Endodermal cell (in vitro differentiated cells): Measurements from ENCODE around the gene KLK4. TPM values are rescaled to one million over a fixed set of nuclear protein-coding genes. Genes with fewer than 3 reads are reported as not detected.
A peak's percentile ranks its signal among the peaks of the same experiment; 100 is the strongest.

ENCODE experiments used
- DNase-seq: peaks from one replicate; pipeline ENCODE4 v3.0.0-alpha.2; 2017
- H3K27ac ChIP-seq: 2 replicates; pipeline ENCODE4 v1.5.1; 2013; ENCODE audit warnings: mild to moderate bottlenecking, low read depth, low read length, moderate library complexity
- H3K27me3 ChIP-seq: 2 replicates; pipeline ENCODE4 v1.6.1; 2013; ENCODE audit warnings: mild to moderate bottlenecking, low read length, moderate library complexity; ENCODE audit not compliant: insufficient read depth, control insufficient read depth, poor library complexity, severe bottlenecking
- H3K36me3 ChIP-seq: 2 replicates; pipeline ENCODE4 v1.7.0; 2013; ENCODE audit warnings: mild to moderate bottlenecking, low read length, moderate library complexity; ENCODE audit not compliant: control insufficient read depth, insufficient read depth
- H3K4me1 ChIP-seq: one replicate; pipeline ENCODE4 v1.7.0; 2013; ENCODE audit warnings: low read length; ENCODE audit not compliant: control insufficient read depth, insufficient read depth
- H3K4me3 ChIP-seq: 2 replicates; pipeline ENCODE4 v1.5.1; 2013; ENCODE audit warnings: mild to moderate bottlenecking, low read length, moderate library complexity
- H3K9ac ChIP-seq: 2 replicates; pipeline ENCODE4 v1.6.1; 2013; ENCODE audit warnings: mild to moderate bottlenecking, low read length, moderate library complexity; ENCODE audit not compliant: poor library complexity, severe bottlenecking; ENCODE audit errors: extremely low read depth
- H3K9me3 ChIP-seq: 2 replicates; pipeline ENCODE4 v1.6.1; 2013; ENCODE audit warnings: mild to moderate bottlenecking, low read length, moderate library complexity; ENCODE audit not compliant: control insufficient read depth
- H3K27ac Mint-ChIP-seq: 2 replicates; pipeline ENCODE4 v1.8.0; 2020; ENCODE audit warnings: mixed read lengths
- H3K27me3 Mint-ChIP-seq: 2 replicates; pipeline ENCODE4 v1.8.0; 2021; ENCODE audit warnings: mild to moderate bottlenecking, mixed read lengths; ENCODE audit not compliant: insufficient read depth
- H3K36me3 Mint-ChIP-seq: 2 replicates; pipeline ENCODE4 v1.8.0; 2020; ENCODE audit warnings: low read depth, mixed read lengths
- H3K4me1 Mint-ChIP-seq: 2 replicates; pipeline ENCODE4 v1.8.0; 2020; ENCODE audit warnings: mixed read lengths
- H3K4me3 Mint-ChIP-seq: 2 replicates; pipeline ENCODE4 v1.8.0; 2020; ENCODE audit warnings: mild to moderate bottlenecking, moderate library complexity, mixed read lengths
- H3K9me3 Mint-ChIP-seq: 2 replicates; pipeline ENCODE4 v1.8.0; 2020; ENCODE audit warnings: mild to moderate bottlenecking, mixed read lengths
- WGBS, 2 experiments: methylation state at CpG; one replicate each; pipeline versions ENCODE4 v1.1.5 to v1.1.7; 2013; ENCODE audit warnings: missing lambda C conversion rate in 2 of 2, mixed read lengths in 1 of 2; ENCODE audit not compliant: insufficient coverage in 1 of 2, insufficient read length in 1 of 2; 5-methylcytosine and 5-hydroxymethylcytosine counted together
- total RNA-seq, 2 donors: library from RNA; stranded (reverse); fragmentation: NEBNext Ultra II Directional in 1 of 2; extraction: Animal tissue kit (Norgen Biotek cat#: 25700) in 1 of 2; gene quantifications; 2 replicates in 1 of 2; 3 replicates in 1 of 2; pipeline ENCODE4 v1.2.1, GENCODE V29; 2021
- TF ChIP-seq, protein P1 (sequence below): fragments of 200-600 bp; sonication (generic); conservative IDR thresholded peaks from 2 replicates; pipeline ENCODE4 v1.5.0; 2021; ENCODE audit warnings: antibody characterized with exemption, mild to moderate bottlenecking

Gene KLK4
- total RNA-seq, 2 donors from 2014 or later = not detected

DNA sequence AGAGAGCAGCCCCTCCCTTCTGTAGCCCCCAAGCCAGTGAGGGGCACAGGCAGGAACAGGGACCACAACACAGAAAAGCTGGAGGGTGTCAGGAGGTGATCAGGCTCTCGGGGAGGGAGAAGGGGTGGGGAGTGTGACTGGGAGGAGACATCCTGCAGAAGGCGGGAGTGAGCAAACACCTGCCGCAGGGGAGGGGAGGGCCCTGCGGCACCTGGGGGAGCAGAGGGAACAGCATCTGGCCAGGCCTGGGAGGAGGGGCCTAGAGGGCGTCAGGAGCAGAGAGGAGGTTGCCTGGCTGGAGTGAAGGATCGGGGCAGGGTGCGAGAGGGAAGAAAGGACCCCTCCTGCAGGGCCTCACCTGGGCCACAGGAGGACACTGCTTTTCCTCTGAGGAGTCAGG is 52.3 kb downstream of the KLK4 start:
- peak; percentile 80 for DNase-seq

DNA sequence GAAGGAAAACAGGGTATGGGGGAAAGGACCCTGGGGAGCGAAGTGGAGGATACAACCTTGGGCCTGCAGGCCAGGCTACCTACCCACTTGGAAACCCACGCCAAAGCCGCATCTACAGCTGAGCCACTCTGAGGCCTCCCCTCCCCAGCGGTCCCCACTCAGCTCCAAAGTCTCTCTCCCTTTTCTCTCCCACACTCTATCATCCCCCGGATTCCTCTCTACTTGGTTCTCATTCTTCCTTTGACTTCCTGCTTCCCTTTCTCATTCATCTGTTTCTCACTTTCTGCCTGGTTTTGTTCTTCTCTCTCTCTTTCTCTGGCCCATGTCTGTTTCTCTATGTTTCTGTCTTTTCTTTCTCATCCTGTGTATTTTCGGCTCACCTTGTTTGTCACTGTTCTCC is 53.8 kb downstream of the KLK4 start:
- no peak overlapping the region for H3K27ac ChIP-seq
- no peak overlapping the region for H3K9ac ChIP-seq
- Mint-ChIP-seq H3K4me1 (no peaks in the 10 kb centered on the region), H3K27me3 (peaks cover 75% of the 10 kb centered on the region), H3K27ac (no peak overlapping the region), H3K9me3 (no peaks in the 10 kb centered on the region), H3K36me3 (no peaks in the 10 kb centered on the region), H3K4me3 (no peak overlapping the region)
- H3K36me3 ChIP-seq = no peaks in the 10 kb centered on the region
- H3K4me1 ChIP-seq = no peaks in the 10 kb centered on the region
- WGBS, 2 experiments = 80 to 88% methylated on average over 5 to 6 of the region's 6 CpGs
- TF ChIP-seq, protein P1, sequence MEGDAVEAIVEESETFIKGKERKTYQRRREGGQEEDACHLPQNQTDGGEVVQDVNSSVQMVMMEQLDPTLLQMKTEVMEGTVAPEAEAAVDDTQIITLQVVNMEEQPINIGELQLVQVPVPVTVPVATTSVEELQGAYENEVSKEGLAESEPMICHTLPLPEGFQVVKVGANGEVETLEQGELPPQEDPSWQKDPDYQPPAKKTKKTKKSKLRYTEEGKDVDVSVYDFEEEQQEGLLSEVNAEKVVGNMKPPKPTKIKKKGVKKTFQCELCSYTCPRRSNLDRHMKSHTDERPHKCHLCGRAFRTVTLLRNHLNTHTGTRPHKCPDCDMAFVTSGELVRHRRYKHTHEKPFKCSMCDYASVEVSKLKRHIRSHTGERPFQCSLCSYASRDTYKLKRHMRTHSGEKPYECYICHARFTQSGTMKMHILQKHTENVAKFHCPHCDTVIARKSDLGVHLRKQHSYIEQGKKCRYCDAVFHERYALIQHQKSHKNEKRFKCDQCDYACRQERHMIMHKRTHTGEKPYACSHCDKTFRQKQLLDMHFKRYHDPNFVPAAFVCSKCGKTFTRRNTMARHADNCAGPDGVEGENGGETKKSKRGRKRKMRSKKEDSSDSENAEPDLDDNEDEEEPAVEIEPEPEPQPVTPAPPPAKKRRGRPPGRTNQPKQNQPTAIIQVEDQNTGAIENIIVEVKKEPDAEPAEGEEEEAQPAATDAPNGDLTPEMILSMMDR = no peak
- H3K4me3 ChIP-seq = no peak overlapping the region
- H3K27me3 ChIP-seq = no peaks in the 10 kb centered on the region
- peaks cover 6% of the 10 kb centered on the region for H3K9me3 ChIP-seq
- no peak for DNase-seq

More for the DNA sequence above, 52.3 kb downstream of the KLK4 start:
- H3K27ac ChIP-seq = no peak overlapping the region
- no peak overlapping the region for H3K4me3 ChIP-seq
- H3K9me3 ChIP-seq = peaks cover 6% of the 10 kb centered on the region
- Mint-ChIP-seq H3K9me3 (no peaks in the 10 kb centered on the region), H3K4me3 (no peak overlapping the region), H3K27ac (no peak overlapping the region), H3K27me3 (peaks cover 79% of the 10 kb centered on the region), H3K4me1 (no peaks in the 10 kb centered on the region), H3K36me3 (no peaks in the 10 kb centered on the region)
- H3K27me3 ChIP-seq = no peaks in the 10 kb centered on the region
- H3K36me3 ChIP-seq = no peaks in the 10 kb centered on the region
- TF ChIP-seq, protein P1 = peak; percentile 24
- no peak overlapping the region for H3K9ac ChIP-seq
- H3K4me1 ChIP-seq = no peaks in the 10 kb centered on the region
- WGBS, 2 experiments = 50 to 73% methylated on average over 2 to 7 of the region's 7 CpGs

Other genes starting within 250 kb of the KLK4 start
- gene SHANK1, start 191.6 kb downstream of the KLK4 start, total RNA-seq = 1 to 10 TPM; 1.6 to 1.9 TPM
- 1 to 10 TPM; 4.0 to 6.2 TPM for gene CLEC11A, start 188.0 kb downstream of the KLK4 start, total RNA-seq
- gene GPR32, start 140.9 kb downstream of the KLK4 start, total RNA-seq = not detected
- not detected for gene ACP4, start 121.0 kb downstream of the KLK4 start, total RNA-seq
- under 1 TPM; 0.75 to 0.82 TPM for gene KLK1, start 87.6 kb downstream of the KLK4 start, total RNA-seq
- gene KLK15, start 77.8 kb downstream of the KLK4 start, total RNA-seq = not detected
- gene KLK3, start 56.5 kb downstream of the KLK4 start, total RNA-seq = not detected
- under 1 TPM in 1 of 2 donors, not detected in 1; 0.35 TPM for gene KLK2, start 38.0 kb downstream of the KLK4 start, total RNA-seq
- gene KLK5, start 41.6 kb upstream of the KLK4 start, total RNA-seq = not detected
- under 1 TPM; 0.86 to 0.93 TPM for gene KLK6, start 58.2 kb upstream of the KLK4 start, total RNA-seq
- gene KLK7, start 72.5 kb upstream of the KLK4 start, total RNA-seq = not detected
- 1 to 10 TPM in 1 of 2 donors, not detected in 1; 1.1 TPM for gene KLK8, start 90.2 kb upstream of the KLK4 start, total RNA-seq
- under 1 TPM; 0.46 to 0.91 TPM for gene KLK10, start 108.3 kb upstream of the KLK4 start, total RNA-seq
- 1 to 10 TPM in 1 of 2 donors, under 1 TPM in 1; 0.29 to 2.5 TPM for gene KLK11, start 115.2 kb upstream of the KLK4 start, total RNA-seq
- gene KLK12, start 123.6 kb upstream of the KLK4 start, total RNA-seq = not detected
- 1 to 10 TPM in 1 of 2 donors, under 1 TPM in 1; 0.42 to 3.4 TPM for gene KLK13, start 153.7 kb upstream of the KLK4 start, total RNA-seq
- gene KLK14, start 171.5 kb upstream of the KLK4 start, total RNA-seq = under 1 TPM; 0.55 to 0.71 TPM
- 1 to 10 TPM; 5.1 to 5.7 TPM for gene CTU1, start 197.0 kb upstream of the KLK4 start, total RNA-seq
- gene SIGLEC9, start 213.5 kb upstream of the KLK4 start, total RNA-seq = not detected
- gene SIGLEC7, start 230.9 kb upstream of the KLK4 start, total RNA-seq = not detected